ENCODE data around the gene CPTP.
"Not testable (repeated sequence)": the region's sequence is repeated elsewhere in the genome, so short reads cannot be mapped to it uniquely, and the experiment has no call there.

CPTP gene

GRCh38 chr1:1366699-1367066 lies 42.1 kb downstream of the CPTP start:
- no peak for DNase-seq (ENCODE audit: low spot score)

- DNase-seq (ENCODE audit: low spot score) = no peak
These were observed 42.7 kb downstream of the CPTP start for GRCh38 chr1:1367315-1367714.

GRCh38 chr1:1370094-1370493 lies 45.5 kb downstream of the CPTP start:
- not testable (repeated sequence) for DNase-seq (ENCODE audit: low spot score)

- no peak for DNase-seq (ENCODE audit: low spot score)
These were observed 46.2 kb downstream of the CPTP start for GRCh38 chr1:1370771-1371300.

- DNase-seq (ENCODE audit: low spot score) = no peak
These were observed 46.8 kb downstream of the CPTP start for GRCh38 chr1:1371364-1371745.

GRCh38 chr1:1371746-1372711 lies 47.4 kb downstream of the CPTP start:
- peak; percentile 86 for DNase-seq (ENCODE audit: low spot score)

- DNase-seq (ENCODE audit: low spot score) = no peak
These were observed 48.6 kb downstream of the CPTP start for GRCh38 chr1:1373051-1373814.

- DNase-seq (ENCODE audit: low spot score) = no peak
These were observed 49.4 kb downstream of the CPTP start for GRCh38 chr1:1373815-1374588.

- DNase-seq (ENCODE audit: low spot score) = peak; percentile 47
These were observed 50.0 kb downstream of the CPTP start for GRCh38 chr1:1374589-1374928.

- peak; percentile 100 for DNase-seq (ENCODE audit: low spot score)
These were observed 50.5 kb downstream of the CPTP start, which contains the start of gene AURKAIP1 for GRCh38 chr1:1374929-1375662. AURKAIP1 (minus strand) TSS chr1:1375207; CDS start chr1:1374756, 451 bp downstream.

- DNase-seq (ENCODE audit: low spot score) = no peak
These were observed 52.1 kb downstream of the CPTP start for GRCh38 chr1:1376551-1377226.

GRCh38 chr1:1377540-1378205 lies 53.1 kb downstream of the CPTP start:
- DNase-seq (ENCODE audit: low spot score) = no peak
